Stimulated activated naive CD8-positive, alpha-beta T cell treated with anti-CD3 and anti-CD28 coated beads, Interleukin-15, Interleukin-2, amounts not matched to agents 100 ng/mL and 50 ng/mL, for 24 hours (primary cell): ENCODE data around the gene NDUFS6.

Experiments used
- H3K27ac Mint-ChIP-seq: one replicate; pipeline ENCODE4 v1.8.0; 2021; ENCODE audit warnings: mild to moderate bottlenecking, mixed read lengths
- H3K27me3 Mint-ChIP-seq: one replicate; pipeline ENCODE4 v1.8.0; 2021; ENCODE audit warnings: mixed read lengths
- H3K36me3 Mint-ChIP-seq: one replicate; pipeline ENCODE4 v1.8.0; 2021; ENCODE audit warnings: low read depth, mixed read lengths
- H3K4me1 Mint-ChIP-seq: one replicate; pipeline ENCODE4 v1.8.0; 2021; ENCODE audit warnings: low read depth, mixed read lengths
- H3K4me3 Mint-ChIP-seq: one replicate; pipeline ENCODE4 v1.8.0; 2021; ENCODE audit warnings: mild to moderate bottlenecking, mixed read lengths
- H3K9me3 Mint-ChIP-seq: one replicate; pipeline ENCODE4 v1.8.0; 2021; ENCODE audit warnings: mixed read lengths

Gene NDUFS6

GRCh38 chr5:1762121-1762882, 38.9 kb upstream of the NDUFS6 start:
- H3K4me3 Mint-ChIP-seq = no peak overlapping the region
- peaks cover 3% of the 10 kb centered on the region for H3K27me3 Mint-ChIP-seq
- H3K27ac Mint-ChIP-seq = no peak overlapping the region
- no peaks in the 10 kb centered on the region for H3K36me3 Mint-ChIP-seq
- H3K9me3 Mint-ChIP-seq = peaks cover 6% of the 10 kb centered on the region
- no peaks in the 10 kb centered on the region for H3K4me1 Mint-ChIP-seq

- Mint-ChIP-seq H3K27me3 (peaks cover 3% of the 10 kb centered on the region), H3K27ac (no peak overlapping the region), H3K9me3 (peaks cover 6% of the 10 kb centered on the region), H3K36me3 (no peaks in the 10 kb centered on the region), H3K4me1 (no peaks in the 10 kb centered on the region), H3K4me3 (no peak overlapping the region)
Measured at GRCh38 chr5:1762883-1763547, 38.2 kb upstream of the NDUFS6 start.

GRCh38 chr5:1763548-1763911, 37.7 kb upstream of the NDUFS6 start:
- Mint-ChIP-seq H3K36me3 (no peaks in the 10 kb centered on the region), H3K9me3 (peaks cover 1% of the 10 kb centered on the region), H3K27ac (no peak overlapping the region), H3K4me1 (no peaks in the 10 kb centered on the region), H3K27me3 (peaks cover 3% of the 10 kb centered on the region), H3K4me3 (no peak overlapping the region)

GRCh38 chr5:1763960-1764605, 37.1 kb upstream of the NDUFS6 start:
- Mint-ChIP-seq H3K27me3 (peaks cover 3% of the 10 kb centered on the region), H3K36me3 (no peaks in the 10 kb centered on the region), H3K9me3 (no peaks in the 10 kb centered on the region), H3K27ac (no peak overlapping the region), H3K4me1 (no peaks in the 10 kb centered on the region), H3K4me3 (no peak overlapping the region)

GRCh38 chr5:1764606-1764960, 36.6 kb upstream of the NDUFS6 start:
- Mint-ChIP-seq H3K36me3 (no peaks in the 10 kb centered on the region), H3K27me3 (peaks cover 3% of the 10 kb centered on the region), H3K4me3 (no peak overlapping the region), H3K9me3 (no peaks in the 10 kb centered on the region), H3K4me1 (no peaks in the 10 kb centered on the region), H3K27ac (no peak overlapping the region)

GRCh38 chr5:1765141-1765879, 35.9 kb upstream of the NDUFS6 start:
- H3K9me3 Mint-ChIP-seq = no peaks in the 10 kb centered on the region
- H3K27me3 Mint-ChIP-seq = peaks cover 3% of the 10 kb centered on the region
- H3K4me1 Mint-ChIP-seq = no peaks in the 10 kb centered on the region
- H3K27ac Mint-ChIP-seq = no peak overlapping the region
- no peak overlapping the region for H3K4me3 Mint-ChIP-seq
- H3K36me3 Mint-ChIP-seq = no peaks in the 10 kb centered on the region

- H3K4me3 Mint-ChIP-seq = no peak overlapping the region
- H3K36me3 Mint-ChIP-seq = no peaks in the 10 kb centered on the region
- no peaks in the 10 kb centered on the region for H3K4me1 Mint-ChIP-seq
- H3K9me3 Mint-ChIP-seq = no peaks in the 10 kb centered on the region
- H3K27ac Mint-ChIP-seq = no peak overlapping the region
- peaks cover 6% of the 10 kb centered on the region for H3K27me3 Mint-ChIP-seq
Measured at GRCh38 chr5:1765880-1766235, 35.3 kb upstream of the NDUFS6 start.

- Mint-ChIP-seq H3K27ac (no peak overlapping the region), H3K4me1 (no peaks in the 10 kb centered on the region), H3K27me3 (peaks cover 6% of the 10 kb centered on the region), H3K4me3 (no peak overlapping the region), H3K9me3 (no peaks in the 10 kb centered on the region), H3K36me3 (no peaks in the 10 kb centered on the region)
Measured at GRCh38 chr5:1767524-1768282, 33.5 kb upstream of the NDUFS6 start.

GRCh38 chr5:1768283-1769000, 32.8 kb upstream of the NDUFS6 start:
- H3K4me3 Mint-ChIP-seq = no peak overlapping the region
- no peaks in the 10 kb centered on the region for H3K4me1 Mint-ChIP-seq
- no peaks in the 10 kb centered on the region for H3K36me3 Mint-ChIP-seq
- H3K27ac Mint-ChIP-seq = no peak overlapping the region
- H3K27me3 Mint-ChIP-seq = peaks cover 6% of the 10 kb centered on the region
- H3K9me3 Mint-ChIP-seq = no peaks in the 10 kb centered on the region

- H3K36me3 Mint-ChIP-seq = no peaks in the 10 kb centered on the region
- no peak overlapping the region for H3K4me3 Mint-ChIP-seq
- no peaks in the 10 kb centered on the region for H3K9me3 Mint-ChIP-seq
- peaks cover 6% of the 10 kb centered on the region for H3K27me3 Mint-ChIP-seq
- no peaks in the 10 kb centered on the region for H3K4me1 Mint-ChIP-seq
- no peak overlapping the region for H3K27ac Mint-ChIP-seq
Measured at GRCh38 chr5:1769017-1769640, 32.1 kb upstream of the NDUFS6 start.

GRCh38 chr5:1769752-1770442, 31.3 kb upstream of the NDUFS6 start:
- no peaks in the 10 kb centered on the region for H3K9me3 Mint-ChIP-seq
- no peak overlapping the region for H3K27ac Mint-ChIP-seq
- H3K4me1 Mint-ChIP-seq = no peaks in the 10 kb centered on the region
- peaks cover 6% of the 10 kb centered on the region for H3K27me3 Mint-ChIP-seq
- H3K4me3 Mint-ChIP-seq = no peak overlapping the region
- H3K36me3 Mint-ChIP-seq = no peaks in the 10 kb centered on the region

GRCh38 chr5:1770443-1770802, 30.8 kb upstream of the NDUFS6 start:
- H3K36me3 Mint-ChIP-seq = no peaks in the 10 kb centered on the region

More at GRCh38 chr5:1770443-1770802, 30.8 kb upstream of the NDUFS6 start:
- Mint-ChIP-seq H3K4me1 (no peaks in the 10 kb centered on the region), H3K27ac (no peak overlapping the region), H3K9me3 (no peaks in the 10 kb centered on the region), H3K27me3 (peaks cover 6% of the 10 kb centered on the region), H3K4me3 (no peak overlapping the region)
